Activated CD4-positive, alpha-beta T cell treated with anti-CD3 and anti-CD28 coated beads, Interleukin-2, amount 10 ng/mL, durations not matched to agents 24 days and 14 days (primary cell): ENCODE measurements around the gene RBFOX2. TPM values are rescaled to one million over a fixed set of nuclear protein-coding genes. Genes with fewer than 3 reads are reported as not detected.

Experiments used
- DNase-seq: peaks from one replicate; pipeline ENCODE4 v3.0.0; 2022
- H3K27ac Mint-ChIP-seq: one replicate; pipeline ENCODE4 v1.8.0; 2022; ENCODE audit warnings: mild to moderate bottlenecking, mixed read lengths
- H3K27me3 Mint-ChIP-seq: one replicate; pipeline ENCODE4 v1.8.0; 2022; ENCODE audit warnings: mixed read lengths
- H3K36me3 Mint-ChIP-seq: one replicate; pipeline ENCODE4 v1.8.0; 2022; ENCODE audit warnings: low read depth, mild to moderate bottlenecking, mixed read lengths
- H3K4me1 Mint-ChIP-seq: one replicate; pipeline ENCODE4 v1.8.0; 2021; ENCODE audit warnings: mixed read lengths
- H3K4me3 Mint-ChIP-seq: one replicate; pipeline ENCODE4 v1.8.0; 2022; ENCODE audit warnings: mild to moderate bottlenecking, moderate library complexity, mixed read lengths
- H3K9me3 Mint-ChIP-seq: one replicate; pipeline ENCODE4 v1.8.0; 2021; ENCODE audit warnings: mixed read lengths
- intact Hi-C: fragments of 100-400 bp; cut with micrococcal nuclease; formaldehyde crosslinking; loops from one replicate; pipeline ENCODE4 v1.15.1; 2023
- total RNA-seq: library from RNA; stranded (reverse); gene quantifications from 2 replicates; pipeline ENCODE4 v1.2.3, GENCODE V29; 2022

RBFOX2 gene
- total RNA-seq, 1 donor from 2014 or later, result 3.9 TPM

- intact Hi-C loops, result no loop called here
- H3K36me3 Mint-ChIP-seq, result no peaks in the 10 kb centered on the region
- no peak overlapping the region for H3K4me3 Mint-ChIP-seq
- peaks cover 21% of the 10 kb centered on the region for H3K27me3 Mint-ChIP-seq
- no peaks in the 10 kb centered on the region for H3K4me1 Mint-ChIP-seq
- DNase-seq, result no peak
- no peak overlapping the region for H3K27ac Mint-ChIP-seq
- no peaks in the 10 kb centered on the region for H3K9me3 Mint-ChIP-seq
Observed at GRCh38 chr22:35993048-35993714, 35.4 kb downstream of the RBFOX2 start.

DNA sequence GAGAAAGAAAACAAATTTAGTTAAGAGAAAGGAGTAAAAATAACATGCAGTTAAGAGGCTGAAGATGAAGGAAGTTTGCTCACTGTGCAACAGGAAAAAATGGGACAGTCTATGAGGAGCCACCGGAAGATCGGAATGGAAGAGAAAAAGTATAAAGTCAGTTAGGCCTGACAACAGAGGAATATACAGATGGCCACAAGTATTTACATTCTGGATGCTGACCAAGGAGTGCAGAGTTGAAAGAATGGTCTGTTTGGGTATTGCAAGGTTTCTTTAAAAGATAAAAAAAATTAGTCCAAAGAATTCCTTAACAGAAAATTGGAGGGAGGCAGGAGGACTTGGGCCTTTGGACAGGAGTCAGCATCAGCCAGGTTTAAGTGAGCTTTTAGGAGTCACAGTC lies 37.5 kb downstream of the RBFOX2 start:
- Mint-ChIP-seq H3K9me3 (no peaks in the 10 kb centered on the region), H3K27ac (no peak overlapping the region), H3K4me3 (no peak overlapping the region), H3K27me3 (peaks cover 24% of the 10 kb centered on the region), H3K4me1 (no peaks in the 10 kb centered on the region), H3K36me3 (no peaks in the 10 kb centered on the region)
- DNase-seq, result no peak
- intact Hi-C loops, result no loop called here

GRCh38 chr22:35988030-35988429 lies 40.6 kb downstream of the RBFOX2 start:
- intact Hi-C loops, result no loop called here

DNA sequence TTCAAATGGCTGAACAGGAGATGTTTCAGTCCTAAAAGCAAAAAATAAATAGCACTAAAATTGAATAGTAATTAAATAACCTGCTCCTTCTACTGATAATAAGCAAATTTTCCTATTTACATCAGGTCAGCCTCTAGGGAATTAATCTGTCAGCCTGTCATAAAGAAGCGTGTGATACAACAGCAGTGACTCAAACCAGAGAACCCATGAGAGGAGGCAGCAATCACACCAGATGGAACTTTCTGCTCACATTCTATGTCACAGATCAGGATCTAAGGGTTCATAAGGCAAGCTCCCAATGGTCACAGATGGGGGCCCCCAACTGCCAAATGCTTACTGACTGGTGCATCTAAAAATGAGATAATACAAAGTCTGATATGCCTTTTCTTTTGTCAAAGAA lies 41.1 kb downstream of the RBFOX2 start:
- Mint-ChIP-seq H3K27me3 (peaks cover 28% of the 10 kb centered on the region), H3K4me1 (no peaks in the 10 kb centered on the region), H3K4me3 (no peak overlapping the region), H3K27ac (no peak overlapping the region), H3K9me3 (no peaks in the 10 kb centered on the region), H3K36me3 (no peaks in the 10 kb centered on the region)
- no peak for DNase-seq
- intact Hi-C loops, result no loop called here

More at GRCh38 chr22:35988030-35988429, 40.6 kb downstream of the RBFOX2 start:
- H3K4me1 Mint-ChIP-seq, result no peaks in the 10 kb centered on the region
- H3K9me3 Mint-ChIP-seq, result no peaks in the 10 kb centered on the region
- no peak for DNase-seq
- no peak overlapping the region for H3K27ac Mint-ChIP-seq
- peaks cover 30% of the 10 kb centered on the region for H3K27me3 Mint-ChIP-seq
- no peak overlapping the region for H3K4me3 Mint-ChIP-seq
- H3K36me3 Mint-ChIP-seq, result no peaks in the 10 kb centered on the region

GRCh38 chr22:35986088-35986487 lies 42.5 kb downstream of the RBFOX2 start:
- Mint-ChIP-seq H3K4me1 (no peaks in the 10 kb centered on the region), H3K9me3 (no peaks in the 10 kb centered on the region), H3K27me3 (peaks cover 29% of the 10 kb centered on the region), H3K4me3 (no peak overlapping the region), H3K27ac (no peak overlapping the region), H3K36me3 (no peaks in the 10 kb centered on the region)
- no peak for DNase-seq
- intact Hi-C loops, result no loop called here

DNA sequence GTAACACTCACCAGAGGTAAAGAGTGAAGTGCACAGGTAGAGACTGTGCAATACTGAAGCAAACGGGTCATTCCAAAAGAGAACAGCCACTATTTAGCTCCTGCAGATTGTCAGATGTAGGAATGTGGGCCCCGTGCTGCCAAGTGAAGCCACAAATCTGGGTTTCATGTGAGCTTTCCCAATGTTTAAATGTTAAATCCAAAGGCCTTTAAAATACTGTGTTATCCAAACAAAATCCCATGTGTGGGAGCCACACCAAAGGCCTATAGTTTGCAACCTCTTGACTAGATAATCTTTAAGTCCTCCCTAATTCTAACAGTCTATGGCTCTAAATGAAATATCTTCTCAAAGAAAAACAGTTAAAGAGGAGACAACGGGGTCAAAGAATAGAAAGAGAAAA lies 43.3 kb downstream of the RBFOX2 start:
- H3K4me3 Mint-ChIP-seq, result no peak overlapping the region
- no peaks in the 10 kb centered on the region for H3K4me1 Mint-ChIP-seq
- H3K36me3 Mint-ChIP-seq, result no peaks in the 10 kb centered on the region
- no peak overlapping the region for H3K27ac Mint-ChIP-seq
- H3K27me3 Mint-ChIP-seq, result peaks cover 32% of the 10 kb centered on the region
- intact Hi-C loops, result no loop called here
- H3K9me3 Mint-ChIP-seq, result no peaks in the 10 kb centered on the region
- DNase-seq, result no peak

DNA sequence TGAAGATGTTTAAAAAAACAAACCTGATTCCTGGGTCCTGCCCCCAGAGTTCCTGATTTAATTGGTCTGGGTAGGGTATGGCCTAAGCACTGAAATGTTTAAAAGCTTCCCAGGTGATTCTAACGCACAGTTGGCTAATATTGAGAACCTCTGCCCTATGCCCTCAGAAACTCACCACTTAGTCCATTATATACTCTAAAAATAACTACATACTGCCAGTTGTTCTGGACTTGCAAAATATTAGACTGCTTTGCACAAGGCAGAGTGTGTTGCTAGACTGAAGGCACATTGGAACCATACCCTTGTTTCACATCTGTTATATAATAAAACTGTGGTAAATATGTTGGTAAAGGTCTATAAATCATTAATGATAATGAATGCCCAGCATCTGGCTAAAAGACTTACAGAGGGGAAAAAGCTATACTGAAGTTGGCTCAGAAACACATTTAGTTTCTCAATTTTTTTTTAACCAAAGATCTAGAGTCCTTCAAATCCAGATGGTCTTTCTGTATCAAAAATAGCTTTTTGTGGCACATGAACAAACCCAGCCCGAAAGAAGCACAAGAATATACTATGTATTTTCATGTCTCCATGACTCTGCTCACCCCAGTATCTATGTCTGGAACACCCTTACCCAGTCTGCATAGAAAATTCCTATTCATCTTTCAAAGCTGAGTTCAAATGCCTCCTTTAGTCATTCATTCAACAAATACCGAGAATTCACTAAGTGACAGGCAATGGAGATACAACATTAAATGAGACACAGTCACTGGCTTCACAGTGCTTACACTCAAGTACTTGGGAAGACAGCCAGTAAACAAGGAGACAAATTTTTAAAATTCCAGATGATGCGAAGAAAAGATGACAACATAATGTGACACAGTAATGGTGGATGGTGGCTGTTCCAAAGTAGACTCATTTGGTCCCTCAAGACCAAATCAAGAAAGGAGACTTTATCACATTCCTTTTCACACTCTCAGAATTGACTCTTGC lies 44.1 kb downstream of the RBFOX2 start:
- intact Hi-C loops, result no loop called here
- no peak overlapping the region for H3K27ac Mint-ChIP-seq

GRCh38 chr22:35981900-35982299 lies 46.7 kb downstream of the RBFOX2 start:
- Mint-ChIP-seq H3K9me3 (no peaks in the 10 kb centered on the region), H3K27ac (no peak overlapping the region), H3K4me1 (no peaks in the 10 kb centered on the region), H3K27me3 (peaks cover 33% of the 10 kb centered on the region), H3K4me3 (no peak overlapping the region), H3K36me3 (no peaks in the 10 kb centered on the region)
- intact Hi-C loops, result no loop called here
- DNase-seq, result no peak

More for the DNA sequence above, 44.1 kb downstream of the RBFOX2 start:
- H3K4me3 Mint-ChIP-seq, result no peak overlapping the region
- no peaks in the 10 kb centered on the region for H3K9me3 Mint-ChIP-seq
- no peaks in the 10 kb centered on the region for H3K36me3 Mint-ChIP-seq
- peaks cover 32% of the 10 kb centered on the region for H3K27me3 Mint-ChIP-seq
- DNase-seq, result no peak
- H3K4me1 Mint-ChIP-seq, result no peaks in the 10 kb centered on the region

DNA sequence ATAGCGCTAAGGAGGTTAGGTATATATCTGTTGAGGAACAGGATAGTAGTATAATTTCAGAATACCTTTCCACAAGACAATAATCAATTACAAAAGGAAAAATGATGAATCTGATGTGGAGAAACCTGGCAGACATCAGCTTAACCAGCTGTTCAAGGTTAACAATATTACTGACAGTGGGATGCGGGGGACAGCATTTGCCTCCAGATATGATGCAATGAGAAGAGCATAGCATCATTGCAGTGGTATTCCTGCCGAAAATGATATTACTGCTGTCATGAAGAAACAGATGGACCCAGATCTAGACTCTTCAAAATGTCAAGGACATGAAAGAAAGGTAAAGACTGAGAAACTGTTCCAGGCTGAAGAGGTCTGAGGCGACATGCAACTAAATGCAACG lies 49.7 kb downstream of the RBFOX2 start:
- Mint-ChIP-seq H3K4me3 (no peak overlapping the region), H3K4me1 (no peaks in the 10 kb centered on the region), H3K27ac (no peak overlapping the region), H3K27me3 (peaks cover 27% of the 10 kb centered on the region), H3K9me3 (no peaks in the 10 kb centered on the region), H3K36me3 (no peaks in the 10 kb centered on the region)
- intact Hi-C loops, result no loop called here
- no peak for DNase-seq

GRCh38 chr22:35978201-35978600 lies 50.4 kb downstream of the RBFOX2 start:
- no peak overlapping the region for H3K4me3 Mint-ChIP-seq
- intact Hi-C loops, result no loop called here
- H3K36me3 Mint-ChIP-seq, result no peaks in the 10 kb centered on the region
- H3K4me1 Mint-ChIP-seq, result no peaks in the 10 kb centered on the region
- DNase-seq, result no peak
- no peaks in the 10 kb centered on the region for H3K9me3 Mint-ChIP-seq
- no peak overlapping the region for H3K27ac Mint-ChIP-seq
- peaks cover 26% of the 10 kb centered on the region for H3K27me3 Mint-ChIP-seq

DNA sequence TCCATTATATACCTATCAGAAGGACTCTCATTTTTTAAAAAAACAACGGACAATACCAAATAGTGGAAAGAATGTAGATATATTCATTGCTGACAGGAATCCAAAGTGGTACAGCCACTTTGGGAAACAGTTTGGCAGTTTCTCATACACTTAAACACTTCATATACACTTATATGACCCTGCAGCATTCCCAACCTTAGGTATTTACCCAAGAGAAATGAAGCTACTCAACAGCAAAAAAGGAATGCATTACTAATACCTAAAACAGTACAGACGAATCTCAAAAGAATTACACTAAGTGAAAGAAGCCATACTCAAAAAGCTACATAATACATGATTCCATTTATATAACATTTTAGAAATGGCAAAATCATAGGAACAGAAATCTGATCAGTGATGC lies 51.5 kb downstream of the RBFOX2 start:
- Mint-ChIP-seq H3K4me1 (no peaks in the 10 kb centered on the region), H3K27ac (no peak overlapping the region), H3K9me3 (no peaks in the 10 kb centered on the region), H3K4me3 (no peak overlapping the region), H3K27me3 (peaks cover 17% of the 10 kb centered on the region), H3K36me3 (no peaks in the 10 kb centered on the region)
- DNase-seq, result no peak
- intact Hi-C loops, result no loop called here

DNA sequence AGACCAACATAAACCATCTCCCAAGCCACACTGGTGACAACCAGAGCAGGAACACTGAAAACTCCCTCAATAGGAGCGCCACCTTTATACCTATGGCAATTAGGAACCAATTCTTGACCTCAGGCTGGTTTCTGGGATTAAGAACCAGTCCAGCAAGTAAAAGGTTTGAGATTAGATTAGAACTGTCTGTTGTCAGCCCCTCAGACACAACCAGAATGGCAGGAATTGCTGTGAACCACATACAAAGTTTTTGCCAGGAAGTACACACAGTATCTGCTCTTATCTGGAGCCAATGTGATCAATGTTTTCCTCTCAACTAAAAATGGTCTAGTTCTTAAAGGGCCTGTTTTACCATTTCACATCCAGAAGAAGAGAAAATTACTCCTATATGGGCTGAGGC lies 55.2 kb downstream of the RBFOX2 start:
- intact Hi-C loops, result no loop called here

DNA sequence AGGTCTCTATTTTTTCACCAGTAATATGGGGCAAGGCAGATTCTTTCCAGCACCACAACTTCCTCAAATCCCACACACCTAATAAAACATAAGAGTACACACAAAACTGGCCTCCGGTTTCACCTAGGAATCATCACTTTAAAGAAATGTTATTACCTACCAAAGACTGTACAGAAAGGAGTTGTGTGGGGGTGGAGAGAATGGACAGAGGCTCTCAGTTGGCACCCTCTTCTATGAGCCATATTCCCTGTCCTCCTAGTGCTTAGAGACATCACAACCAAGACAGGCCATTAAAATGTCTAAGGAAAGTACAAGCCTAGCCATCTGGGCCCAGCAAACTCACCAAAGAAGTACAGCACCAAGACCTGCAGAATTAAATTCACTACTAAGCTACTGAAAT lies 56.1 kb downstream of the RBFOX2 start:
- no peaks in the 10 kb centered on the region for H3K9me3 Mint-ChIP-seq
- intact Hi-C loops, result no loop called here

More for the DNA sequence above, 55.2 kb downstream of the RBFOX2 start:
- DNase-seq, result no peak
- Mint-ChIP-seq H3K4me1 (no peaks in the 10 kb centered on the region), H3K27me3 (peaks cover 14% of the 10 kb centered on the region), H3K9me3 (no peaks in the 10 kb centered on the region), H3K36me3 (no peaks in the 10 kb centered on the region), H3K4me3 (no peak overlapping the region), H3K27ac (no peak overlapping the region)

GRCh38 chr22:35971456-35972119 lies 57.0 kb downstream of the RBFOX2 start:
- no peaks in the 10 kb centered on the region for H3K9me3 Mint-ChIP-seq
- H3K4me3 Mint-ChIP-seq, result no peak overlapping the region
- intact Hi-C loops, result no loop called here

More for the DNA sequence above, 56.1 kb downstream of the RBFOX2 start:
- Mint-ChIP-seq H3K4me1 (no peaks in the 10 kb centered on the region), H3K27ac (no peak overlapping the region), H3K36me3 (no peaks in the 10 kb centered on the region), H3K4me3 (no peak overlapping the region), H3K27me3 (peaks cover 21% of the 10 kb centered on the region)
- no peak for DNase-seq

More at GRCh38 chr22:35971456-35972119, 57.0 kb downstream of the RBFOX2 start:
- Mint-ChIP-seq H3K36me3 (no peaks in the 10 kb centered on the region), H3K4me1 (no peaks in the 10 kb centered on the region), H3K27ac (no peak overlapping the region), H3K27me3 (peaks cover 22% of the 10 kb centered on the region)
- DNase-seq, result no peak
